ENCODE measurements around the gene PHLDB1.

PHLDB1 gene

DNA sequence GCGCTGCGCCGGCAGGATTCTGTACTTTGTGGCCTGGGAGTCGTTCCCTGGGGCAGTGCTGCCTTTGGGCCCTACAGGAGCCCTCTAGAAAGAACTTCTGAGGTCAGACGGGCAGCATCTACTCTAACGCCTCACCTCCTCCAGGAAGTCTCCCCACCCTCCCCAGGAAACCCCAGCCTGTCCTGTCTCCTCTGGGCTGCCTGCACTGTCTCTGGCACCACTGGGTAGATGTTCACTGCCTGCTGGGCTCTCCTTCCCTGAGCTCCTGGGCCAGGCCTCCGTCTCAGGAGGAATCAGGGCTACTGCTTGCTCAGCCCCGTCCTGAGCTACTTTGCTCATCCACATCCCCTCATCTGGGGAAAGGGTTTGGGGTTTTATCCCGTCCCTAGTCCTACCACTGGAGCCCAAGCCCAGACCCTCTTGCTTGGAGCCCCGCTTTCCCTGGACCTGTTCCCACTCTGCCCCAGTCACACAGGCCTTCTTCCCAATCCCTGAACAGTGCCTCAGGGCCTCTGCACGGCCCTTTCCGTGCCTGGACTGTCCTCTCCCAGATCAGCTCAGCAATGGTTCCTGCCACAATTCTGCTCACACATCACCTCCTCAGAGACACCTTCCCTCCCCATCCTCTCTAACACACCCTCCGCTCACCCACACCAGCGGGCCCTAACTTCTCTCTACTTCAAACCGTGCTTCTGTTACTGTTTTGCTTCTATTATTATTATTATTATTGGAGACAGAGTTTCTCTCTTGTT, 83.3 kb downstream of the PHLDB1 start:
- DNase-seq = no peak

DNA sequence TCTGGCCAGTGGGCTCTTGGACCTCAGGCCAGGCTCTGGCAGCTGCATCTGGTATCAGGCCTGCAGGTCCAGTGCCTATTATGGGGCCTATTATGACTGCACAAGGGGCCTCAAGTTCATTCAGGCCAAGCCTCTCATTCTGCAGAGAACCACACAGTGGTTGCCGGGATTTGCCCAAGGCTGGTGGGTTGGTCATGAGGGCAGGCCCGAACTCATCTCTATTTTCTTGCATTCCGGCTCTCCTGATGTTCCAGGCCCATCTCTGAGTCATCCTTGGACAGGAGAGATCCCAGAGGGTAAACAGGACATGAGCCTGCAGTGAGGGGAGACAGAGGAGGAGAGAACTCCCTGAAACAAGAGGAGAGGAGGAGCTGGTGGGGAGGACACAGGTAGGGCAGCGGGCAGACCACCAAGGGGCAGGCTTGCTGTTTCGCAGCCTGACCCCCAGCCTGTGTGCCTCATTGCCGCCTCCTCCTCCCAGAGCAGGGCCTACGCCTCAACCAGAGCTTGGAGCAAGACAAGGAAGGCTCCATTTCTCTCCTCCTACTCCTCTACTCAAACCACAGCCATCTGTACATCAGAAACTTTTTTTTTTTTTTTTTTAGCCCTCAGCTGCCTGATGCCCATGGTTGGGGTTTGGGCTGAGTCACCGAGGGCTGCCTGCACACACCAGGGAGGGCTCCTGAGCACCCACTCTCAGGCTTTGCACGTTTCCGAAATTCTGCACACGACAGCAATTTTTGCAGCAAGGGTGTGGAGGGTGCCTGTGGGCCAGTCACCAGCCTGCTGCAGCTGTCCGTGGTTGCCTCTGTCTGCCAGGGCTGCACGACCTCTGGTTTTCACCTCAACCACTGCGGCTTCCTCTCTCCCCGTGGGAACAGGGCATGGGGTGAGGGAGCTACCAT, 84.8 kb downstream of the PHLDB1 start:
- peak; percentile 90 for DNase-seq

DNA sequence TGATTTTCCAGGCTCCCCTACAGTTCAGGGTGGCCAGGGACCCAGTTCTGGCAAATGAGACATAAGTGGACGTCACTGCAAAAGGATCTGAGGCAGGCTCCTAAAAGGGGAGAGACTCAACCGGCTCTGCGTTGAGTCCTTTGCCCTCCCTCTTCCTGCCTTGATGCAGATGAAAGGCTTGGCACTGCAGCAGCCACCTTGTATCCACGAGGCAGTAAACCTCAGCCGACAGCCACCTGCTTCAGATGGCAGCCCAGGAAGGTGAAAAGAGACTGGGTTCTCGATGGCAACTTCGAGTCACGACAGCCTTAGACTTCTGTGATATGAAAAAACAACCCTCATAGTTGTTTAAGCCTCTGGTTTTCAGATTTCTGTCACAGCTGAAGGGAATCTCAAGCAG, 86.8 kb downstream of the PHLDB1 start:
- no peak for DNase-seq

DNA sequence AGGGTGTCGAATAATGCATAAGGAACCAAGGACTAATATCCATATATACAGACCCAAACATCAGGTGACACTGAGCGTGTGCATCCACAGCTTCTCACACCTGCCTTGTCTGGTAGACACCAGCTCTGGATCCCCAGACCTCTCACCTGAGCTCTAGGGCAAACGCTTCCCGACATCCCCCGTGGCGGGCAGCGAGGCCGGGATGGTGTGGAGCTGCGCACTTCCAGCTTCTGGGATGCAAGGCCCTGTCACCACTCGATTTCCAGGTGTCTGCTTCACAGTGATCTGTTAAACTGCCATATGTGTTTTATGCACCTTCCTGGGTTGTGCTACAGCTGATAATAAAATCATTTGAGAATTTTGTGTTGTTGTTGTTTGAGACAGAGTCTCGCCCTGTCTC, 87.4 kb downstream of the PHLDB1 start:
- no peak for DNase-seq

DNA sequence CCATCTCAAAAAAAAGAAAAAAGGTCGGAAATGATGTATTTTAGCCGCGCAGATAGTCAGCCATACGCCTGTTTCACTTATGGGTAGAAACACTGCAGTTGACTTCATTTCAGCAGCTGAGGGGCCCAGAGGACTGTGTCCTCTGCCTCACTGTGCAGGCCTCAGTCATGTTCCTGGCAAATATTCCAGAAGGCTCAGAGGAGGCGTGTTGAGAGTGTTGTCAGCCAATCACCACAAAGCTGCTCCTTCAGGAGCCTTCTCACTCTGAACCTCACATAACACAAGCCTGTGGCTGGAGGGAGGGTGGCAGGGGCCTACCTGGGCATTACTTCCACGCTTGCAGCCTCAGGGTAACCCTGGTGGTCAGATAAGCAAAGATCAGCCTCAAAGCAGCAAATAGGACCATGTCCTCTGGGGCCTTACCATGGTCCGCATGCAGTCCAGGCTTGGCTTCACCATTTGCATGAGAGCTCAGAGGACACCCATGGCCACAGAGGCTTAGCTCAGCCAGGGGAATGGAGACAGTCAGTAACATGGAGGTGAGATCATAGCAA, 89.3 kb downstream of the PHLDB1 start:
- no peak for DNase-seq

DNA sequence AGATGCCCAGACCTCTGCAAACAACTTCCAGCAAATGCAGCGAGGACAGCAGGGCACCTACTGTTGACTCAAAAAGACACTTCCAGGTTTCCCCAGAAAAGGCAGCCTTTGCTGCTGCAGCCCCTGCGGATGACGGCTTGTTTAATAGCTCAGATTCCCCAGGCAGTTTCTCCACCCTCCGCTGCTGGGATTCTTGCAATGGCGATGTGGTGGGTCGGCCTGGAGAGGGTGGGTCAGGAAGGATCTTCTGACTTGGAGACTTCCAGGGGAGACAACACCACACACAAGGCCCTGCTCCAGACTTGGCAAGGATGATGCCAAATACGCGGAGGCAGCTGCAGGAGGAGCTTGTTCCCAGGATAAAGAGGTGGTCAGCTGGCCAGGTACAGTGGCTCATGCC, 89.9 kb downstream of the PHLDB1 start:
- no peak for DNase-seq

DNA sequence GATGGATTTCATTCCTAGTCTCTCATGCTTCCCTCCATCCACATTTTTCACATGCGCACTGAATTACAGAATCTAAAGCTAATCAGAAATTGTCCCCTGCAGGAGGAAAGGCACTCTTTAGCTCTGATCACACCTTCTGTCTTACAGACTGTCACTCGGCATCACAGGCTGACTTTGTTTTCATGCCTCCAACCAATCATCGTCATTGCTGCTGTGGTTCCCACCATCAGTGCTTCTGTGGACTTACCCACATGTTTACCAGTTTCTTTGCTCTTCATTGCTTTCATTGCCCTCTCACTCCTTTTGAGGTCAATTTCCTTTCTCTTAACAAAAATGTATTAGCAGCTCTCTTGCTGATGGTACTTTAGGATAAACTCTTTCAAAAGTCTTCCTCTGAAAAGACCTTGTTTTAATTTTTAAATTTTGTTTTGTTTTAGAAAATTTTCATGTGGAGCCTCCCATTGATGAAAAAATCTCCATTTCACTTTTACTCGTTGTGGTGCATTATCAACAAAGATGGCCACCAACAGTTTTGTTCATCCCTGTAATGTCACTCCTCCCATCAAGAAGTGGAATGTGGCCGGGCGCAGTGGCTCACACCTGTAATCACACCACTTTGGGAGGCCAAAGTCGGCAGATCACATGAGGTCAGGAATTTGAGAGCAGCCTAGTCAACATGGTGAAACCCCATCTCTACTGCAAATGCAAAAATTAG, 92.2 kb downstream of the PHLDB1 start:
- no peak for DNase-seq

DNA sequence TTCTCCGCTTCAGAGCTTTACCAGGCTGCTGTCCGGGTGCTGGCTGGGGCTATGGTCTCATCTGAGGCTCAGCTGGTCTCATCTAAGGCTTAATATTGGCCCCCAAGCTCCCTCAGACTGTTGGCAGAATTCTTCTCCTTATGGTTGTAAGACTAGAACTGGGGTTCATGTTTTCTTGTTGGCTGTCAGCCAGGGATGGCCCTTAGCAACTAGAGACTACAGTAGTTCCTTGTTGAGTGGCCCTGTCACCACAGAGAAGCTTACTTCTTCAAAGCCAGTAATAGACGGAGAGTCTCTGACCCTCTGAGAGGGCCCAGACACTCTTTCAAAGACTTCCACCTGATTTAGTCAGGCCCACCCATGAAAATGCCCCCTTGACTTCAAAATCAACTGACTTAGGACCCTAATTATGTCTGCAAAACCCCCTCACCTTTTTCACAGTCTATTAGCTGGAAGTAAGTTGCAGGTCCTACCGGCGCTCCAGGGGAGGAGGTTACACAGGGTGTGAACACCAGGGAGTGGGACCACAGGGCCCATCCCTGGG, 96.2 kb downstream of the PHLDB1 start:
- no peak for DNase-seq

DNA sequence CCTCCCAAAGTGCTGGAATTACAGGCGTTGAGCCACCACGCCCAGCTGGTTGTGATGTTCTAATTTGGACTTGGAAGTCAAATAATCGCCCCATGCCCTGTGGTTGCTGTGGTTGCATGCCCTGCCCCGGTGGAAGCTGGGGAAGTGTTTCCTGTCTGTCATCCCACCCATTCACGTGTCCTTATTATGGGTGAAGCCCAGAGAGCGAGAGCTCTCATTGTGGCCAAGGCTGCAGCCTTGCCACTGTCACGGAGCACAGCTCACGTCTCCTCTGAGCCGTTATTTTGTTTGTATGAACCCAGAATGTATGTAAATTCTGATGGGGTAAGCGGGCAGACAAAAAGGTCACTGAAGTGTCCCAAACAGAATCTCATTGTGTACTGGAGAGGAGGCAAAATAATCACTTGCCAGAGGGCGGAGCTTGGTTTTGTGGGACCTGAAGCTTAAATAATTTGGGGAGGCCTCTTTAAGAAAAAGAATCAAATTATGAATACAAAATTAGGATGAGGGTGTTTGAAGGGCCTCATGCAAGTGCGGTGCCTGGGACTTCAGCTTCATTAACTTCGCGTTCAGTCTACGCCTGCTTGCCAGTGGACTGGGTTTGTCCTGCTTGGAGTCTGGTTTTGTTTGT, 97.8 kb downstream of the PHLDB1 start:
- DNase-seq = no peak

DNA sequence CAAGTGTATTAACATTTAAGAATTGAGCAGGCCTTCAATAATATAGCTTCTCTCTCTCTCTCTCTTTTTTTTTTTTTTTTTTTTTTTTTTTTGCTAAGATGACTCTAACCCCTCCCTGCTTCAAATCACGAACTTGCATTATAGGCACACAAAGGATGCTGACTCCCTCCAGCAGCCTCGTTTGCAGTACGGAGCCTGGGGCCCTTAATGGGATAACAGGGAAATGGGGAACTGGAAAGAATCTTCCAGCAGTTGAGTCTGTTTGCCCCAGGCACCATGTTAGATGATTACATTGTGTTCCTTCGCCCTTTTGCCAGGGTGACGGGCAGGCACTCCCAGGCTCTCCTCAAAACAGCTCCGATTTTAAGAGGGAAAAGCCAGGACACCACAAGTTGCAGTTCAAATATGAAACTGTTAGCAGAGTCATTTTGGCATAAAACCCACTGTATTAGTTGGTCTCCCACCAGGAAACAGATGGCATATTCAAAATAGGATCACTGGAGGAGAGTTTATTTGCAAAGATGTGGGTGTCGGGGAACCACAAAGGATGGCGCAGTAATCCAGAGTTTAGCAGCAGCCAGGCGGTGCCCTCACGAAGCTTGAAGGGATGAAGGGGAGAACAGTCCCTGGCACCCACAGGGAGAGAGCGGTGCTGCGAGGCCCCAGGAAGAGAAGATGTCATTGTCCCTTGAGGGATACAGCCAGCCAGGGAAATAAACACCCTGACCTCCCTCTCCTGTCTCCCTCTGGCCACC, 98.6 kb downstream of the PHLDB1 start:
- DNase-seq = peak; percentile 55

DNA sequence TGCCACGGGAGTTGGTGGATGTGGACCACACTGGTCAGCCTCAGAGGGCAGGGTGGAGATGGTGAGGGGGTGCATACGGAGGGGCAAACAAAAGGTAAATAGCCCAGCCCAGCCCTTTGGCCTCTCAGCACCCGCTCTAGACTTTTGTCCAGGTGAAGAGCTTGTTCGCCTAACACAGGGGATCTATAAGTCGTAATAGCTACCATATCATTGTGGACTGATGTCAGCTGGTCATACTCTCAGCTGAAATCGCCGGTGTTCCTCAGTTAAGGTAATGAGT, 99.1 kb downstream of the PHLDB1 start:
- DNase-seq = no peak

Measured in islet precursor cell (in vitro differentiated cells).